NCI-H524 (cell line): Measurements from ENCODE around the gene KSR2.
"Not testable (repeated sequence)": the region's sequence is repeated elsewhere in the genome, so short reads cannot be mapped to it uniquely, and the experiment has no call there.

Source experiments
- DNase-seq, 2 experiments: peaks; one replicate each; lab custom pipeline; 2025; lab: John Stamatoyannopoulos, UW

Gene KSR2

DNA sequence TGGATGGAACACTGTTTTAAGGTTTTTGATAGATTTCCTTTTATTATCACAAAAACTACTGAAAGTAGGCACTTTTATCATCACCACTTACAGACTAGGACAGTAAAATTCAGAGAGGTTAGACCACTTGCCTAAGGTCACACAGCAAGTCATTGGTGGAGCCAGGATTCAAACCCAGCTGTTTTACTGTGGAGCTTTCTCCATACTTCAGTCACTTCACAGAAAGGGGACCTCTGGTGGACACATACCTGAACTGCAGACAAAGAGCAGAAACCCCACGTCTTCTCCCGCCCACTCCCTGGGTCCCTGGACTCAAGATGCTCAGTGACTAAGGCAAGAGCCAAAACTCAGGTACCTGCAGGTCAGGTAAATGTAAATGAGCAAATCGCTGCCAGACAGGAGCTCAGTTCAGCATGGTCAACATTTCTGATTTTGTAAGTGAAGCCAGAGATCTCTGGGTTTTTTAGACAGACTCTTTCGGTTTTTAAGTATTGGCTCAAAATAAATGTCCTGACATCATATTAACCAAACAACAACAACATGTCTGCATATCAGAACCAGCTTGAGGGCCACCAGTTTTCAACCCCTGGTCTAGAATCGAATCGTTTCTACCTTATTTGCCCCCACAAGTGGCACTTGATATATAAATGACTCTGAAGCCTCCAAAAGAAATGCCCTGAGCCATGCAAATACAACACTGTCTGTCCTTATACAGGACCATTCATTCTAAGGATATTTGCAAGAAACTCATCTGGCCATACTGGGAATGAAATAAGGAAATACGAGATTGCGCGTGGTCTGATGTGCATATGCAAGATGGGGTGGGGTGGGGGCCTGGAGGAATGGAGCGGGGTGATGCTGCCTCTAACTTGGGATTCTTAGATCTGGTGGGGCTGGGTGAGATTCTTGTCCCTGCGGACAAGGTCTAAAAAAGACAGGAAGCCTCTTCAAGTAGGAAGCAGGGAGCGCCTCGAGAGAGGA is 110.9 kb downstream of the KSR2 start:
- DNase-seq, result peak; percentile 15 to 37

DNA sequence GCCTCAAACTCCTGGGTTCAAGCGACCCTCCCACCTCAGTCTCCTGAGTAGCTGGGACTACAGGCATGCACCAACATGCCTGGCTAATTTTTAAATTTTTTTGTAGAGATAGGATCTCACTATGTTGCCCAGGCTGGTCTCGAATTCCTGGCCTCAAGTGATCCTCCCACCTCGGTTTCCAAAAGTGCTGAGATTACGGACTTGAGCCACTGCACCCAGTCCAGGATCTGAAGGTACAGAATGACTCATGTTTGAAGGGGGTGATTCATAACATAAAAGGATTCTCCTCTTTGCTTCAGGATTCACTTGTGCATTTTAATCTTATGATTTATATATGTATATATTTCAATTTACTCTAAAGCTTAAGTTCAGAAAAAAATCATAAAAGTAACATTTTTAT is 111.7 kb downstream of the KSR2 start:
- not testable (repeated sequence) for DNase-seq

DNA sequence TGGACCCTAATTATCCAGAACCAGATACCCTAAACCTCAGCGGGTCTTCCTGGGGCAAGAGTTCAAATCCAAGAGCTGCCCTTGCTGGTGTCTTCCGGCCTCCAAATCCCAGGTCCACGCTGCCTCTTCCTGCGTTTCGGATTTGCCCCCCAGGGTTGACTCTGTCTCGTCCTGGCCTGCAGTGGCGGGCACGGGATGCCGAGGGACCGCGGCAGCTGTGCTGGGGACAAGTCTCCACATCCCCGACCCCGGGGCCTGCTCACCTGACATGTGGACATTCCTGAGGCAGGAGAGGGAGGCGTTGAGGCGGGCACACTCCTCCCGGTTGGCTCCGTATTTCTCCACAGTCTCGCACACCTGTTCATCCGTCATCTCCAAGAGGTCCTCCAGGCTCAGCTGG is 113.6 kb downstream of the KSR2 start:
- no peak for DNase-seq

DNA sequence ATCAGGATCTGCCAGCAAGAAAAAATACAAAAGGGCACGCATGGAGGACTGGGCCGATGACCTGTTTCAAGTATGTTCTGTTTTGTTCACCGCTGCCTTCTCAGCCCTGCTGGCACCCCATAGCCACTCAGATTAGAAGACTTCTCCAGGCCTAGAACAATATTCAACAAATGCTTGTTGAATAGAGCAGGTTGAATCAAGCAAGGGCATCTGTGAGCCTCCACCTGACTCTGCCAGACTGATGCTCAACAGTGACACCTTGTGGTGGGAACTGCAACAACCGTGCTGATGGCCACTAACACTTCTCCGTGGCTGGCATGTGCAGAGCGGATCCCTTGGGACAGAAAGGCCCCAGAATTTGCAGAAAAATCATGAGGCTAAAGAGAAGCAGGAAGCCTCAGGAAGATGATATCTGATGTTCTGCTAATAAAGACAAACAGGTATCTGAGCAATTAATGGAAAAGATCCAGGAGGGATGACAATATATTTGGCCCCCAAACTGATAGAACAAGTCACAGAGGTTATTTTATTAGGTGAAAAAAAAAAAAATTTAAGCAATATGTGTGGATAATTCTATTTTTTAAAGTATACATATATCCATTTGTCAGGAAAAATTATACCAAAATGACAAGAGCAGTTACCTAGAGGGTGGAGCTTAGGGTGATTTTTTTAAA is 114.3 kb downstream of the KSR2 start:
- peak; percentile 32 to 76 for DNase-seq

DNA sequence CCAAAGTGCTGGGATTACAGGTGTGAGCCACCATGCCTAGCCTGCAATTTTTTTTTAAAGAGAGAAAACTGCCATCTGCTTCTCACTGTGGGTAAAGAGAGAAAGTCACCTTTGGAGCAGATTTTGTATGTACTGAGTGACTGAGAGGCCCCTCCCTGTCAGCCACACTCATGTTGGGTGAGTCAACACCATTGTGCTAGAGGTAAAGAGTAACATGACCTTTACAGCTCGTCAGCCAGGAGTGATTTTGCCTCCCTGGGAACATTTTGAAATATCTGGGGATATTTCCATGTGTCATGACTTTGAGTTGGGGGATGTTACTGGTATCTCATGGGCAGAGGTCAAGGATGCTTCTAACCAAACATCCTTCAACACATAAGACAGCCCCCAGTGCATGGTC is 115.2 kb downstream of the KSR2 start:
- no peak for DNase-seq

DNA sequence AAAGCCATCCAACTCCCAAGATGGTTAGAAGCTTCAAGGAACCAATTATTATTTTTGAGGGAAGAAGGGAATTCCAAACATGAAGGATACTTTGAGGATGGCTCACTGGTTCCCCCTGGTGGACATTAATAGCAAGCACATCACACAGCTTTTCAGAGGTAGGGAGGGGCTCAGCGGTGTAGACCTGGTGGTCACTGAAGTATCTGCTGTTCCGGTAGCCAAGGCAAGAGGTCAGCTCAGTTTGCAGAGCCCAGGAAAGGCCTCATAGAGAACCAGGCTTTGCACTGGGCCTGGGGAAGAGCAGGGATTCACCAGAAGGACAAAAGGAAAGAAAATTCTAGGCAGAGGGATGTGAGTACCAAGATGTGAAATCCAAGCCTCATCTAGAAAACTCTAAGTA is 118.7 kb downstream of the KSR2 start:
- DNase-seq, result peak; percentile 38 to 52

DNA sequence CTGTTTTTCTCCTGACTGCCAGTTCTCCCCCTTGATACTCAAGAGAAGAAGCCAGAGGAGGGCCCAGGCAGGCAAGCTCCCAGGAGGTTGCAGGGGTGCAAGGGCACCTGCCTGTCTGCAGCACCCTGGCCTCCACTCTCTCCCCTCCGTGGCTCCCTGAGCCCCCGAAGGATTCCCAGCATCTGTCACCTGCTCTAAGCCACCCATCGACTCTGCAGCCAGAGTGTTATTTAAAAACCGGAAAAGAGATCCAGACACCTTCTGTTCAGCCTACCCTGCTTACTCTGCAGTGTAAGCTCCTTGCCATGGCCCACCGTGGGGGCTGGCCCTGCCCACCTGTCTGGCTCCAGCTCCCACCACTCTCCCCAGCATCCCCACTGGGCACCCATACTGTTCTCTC is 121.4 kb downstream of the KSR2 start:
- DNase-seq, result peak; percentile 71 to 92

DNA sequence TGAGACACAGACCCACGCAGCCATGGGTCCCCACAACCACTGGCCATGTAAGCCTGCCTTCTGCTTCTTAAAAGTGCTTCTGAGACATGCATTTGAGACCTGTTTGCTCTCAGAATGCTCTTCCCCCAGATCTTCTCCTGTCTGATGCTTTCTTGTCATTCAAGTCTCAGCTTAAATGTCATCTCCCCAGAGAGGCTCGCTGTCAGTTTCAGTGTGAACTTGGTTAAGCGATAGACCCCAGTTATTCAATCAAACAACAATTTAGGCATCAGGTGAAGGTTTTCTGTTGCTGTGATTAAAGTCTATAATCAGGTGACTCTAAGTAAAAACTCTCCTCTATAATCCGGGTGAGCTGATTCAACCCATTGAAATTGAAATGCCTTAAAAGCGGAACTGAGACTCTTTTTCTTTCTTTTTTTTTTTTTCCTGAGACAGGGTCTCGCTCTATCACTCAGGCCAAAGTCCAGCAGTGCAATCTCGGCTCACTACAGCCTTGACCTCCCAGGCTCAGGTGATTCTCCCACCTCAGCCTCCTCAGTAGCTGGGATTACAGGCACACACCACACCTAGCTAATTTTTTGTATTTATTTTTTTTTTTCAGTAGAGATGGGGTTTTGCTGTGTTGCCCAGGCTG is 123.4 kb downstream of the KSR2 start:
- no peak for DNase-seq

DNA sequence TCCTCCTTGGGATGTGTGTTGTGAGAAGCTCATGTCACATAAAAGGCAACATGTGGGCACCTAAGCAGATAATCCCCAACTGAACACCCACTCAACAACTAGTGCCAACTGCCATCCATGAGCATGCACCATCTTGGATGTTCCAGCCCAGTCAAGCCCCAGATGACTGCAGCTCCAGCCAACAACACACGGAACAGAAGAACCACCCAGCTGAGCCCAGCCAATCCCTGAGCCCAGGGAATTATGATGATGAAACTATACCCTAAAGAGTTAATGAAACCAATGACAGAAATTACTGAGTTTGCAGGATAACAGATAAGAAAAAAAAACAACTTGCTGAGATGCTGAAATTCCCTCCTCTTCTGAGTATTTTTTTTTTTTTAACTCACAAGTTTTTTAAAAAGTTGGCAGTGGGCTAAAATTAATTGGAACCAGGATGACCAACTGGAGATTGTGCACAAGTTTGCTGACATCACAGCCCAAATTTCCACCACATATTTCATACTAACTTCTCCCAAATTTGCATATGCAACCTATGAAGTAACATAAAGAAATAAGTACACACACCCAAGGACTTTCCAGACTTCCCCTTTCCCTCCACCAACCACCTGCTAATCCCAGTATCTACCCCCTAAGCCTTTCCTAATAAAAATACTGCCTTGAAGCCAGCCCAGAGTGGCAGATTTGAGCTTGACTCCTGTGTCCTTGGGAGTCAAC is 124.5 kb downstream of the KSR2 start:
- DNase-seq, result peak; percentile 10 to 58

DNA sequence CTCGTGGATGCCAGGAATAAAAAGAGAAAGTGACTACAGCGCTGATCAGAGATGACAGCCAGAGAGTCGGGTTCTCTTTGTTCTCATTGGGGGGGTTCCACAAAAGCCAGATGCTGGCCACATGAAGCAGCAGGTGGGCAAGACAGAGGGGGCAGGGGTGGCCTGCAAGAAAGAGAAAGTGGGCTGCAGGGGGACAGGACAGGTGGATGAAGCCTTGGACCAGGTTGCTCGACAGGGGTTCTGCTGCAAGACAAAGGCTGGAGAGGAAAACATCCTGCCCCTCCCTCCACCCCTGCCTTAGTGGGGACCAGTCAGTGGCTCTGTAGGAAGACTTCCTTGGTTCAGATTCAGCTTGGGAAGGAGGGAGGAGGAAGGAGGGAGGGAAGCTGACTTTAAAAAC is 126.2 kb downstream of the KSR2 start:
- no peak for DNase-seq

DNA sequence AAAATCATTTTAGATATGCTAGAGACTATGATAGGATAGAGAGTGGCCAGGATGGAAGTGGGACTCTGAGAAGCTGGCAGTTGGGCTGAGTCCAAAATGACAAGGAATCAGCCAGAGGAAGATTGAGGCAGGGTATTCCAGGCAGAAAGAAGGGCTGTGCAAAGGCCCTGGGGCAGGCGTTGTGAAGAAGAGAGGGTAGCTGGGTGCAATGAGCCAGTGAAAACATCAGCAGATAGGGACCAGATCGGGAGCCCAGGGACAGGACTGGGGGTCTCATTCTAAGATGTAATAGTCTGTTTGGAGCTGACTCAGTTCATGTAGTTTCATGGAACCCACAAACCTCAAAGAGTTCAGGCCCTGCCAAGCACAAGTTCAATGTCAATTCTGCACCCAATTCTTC is 126.6 kb downstream of the KSR2 start:
- DNase-seq, result no peak

DNA sequence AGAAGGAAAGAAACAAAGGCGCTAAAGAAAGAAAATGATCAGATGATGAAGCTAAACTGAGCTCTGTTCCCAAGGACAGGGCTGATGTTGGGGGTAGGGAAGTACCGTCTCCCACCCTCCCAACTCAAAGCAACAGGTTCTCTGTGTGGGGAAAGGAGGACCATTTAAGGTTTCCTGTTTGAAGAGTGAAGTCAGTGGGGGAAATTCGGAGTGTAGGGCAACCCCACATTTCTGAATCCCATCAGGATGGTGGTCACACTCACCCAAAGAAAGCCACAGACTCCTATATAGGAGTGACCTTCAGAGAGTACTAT is 131.1 kb downstream of the KSR2 start:
- no peak for DNase-seq

DNA sequence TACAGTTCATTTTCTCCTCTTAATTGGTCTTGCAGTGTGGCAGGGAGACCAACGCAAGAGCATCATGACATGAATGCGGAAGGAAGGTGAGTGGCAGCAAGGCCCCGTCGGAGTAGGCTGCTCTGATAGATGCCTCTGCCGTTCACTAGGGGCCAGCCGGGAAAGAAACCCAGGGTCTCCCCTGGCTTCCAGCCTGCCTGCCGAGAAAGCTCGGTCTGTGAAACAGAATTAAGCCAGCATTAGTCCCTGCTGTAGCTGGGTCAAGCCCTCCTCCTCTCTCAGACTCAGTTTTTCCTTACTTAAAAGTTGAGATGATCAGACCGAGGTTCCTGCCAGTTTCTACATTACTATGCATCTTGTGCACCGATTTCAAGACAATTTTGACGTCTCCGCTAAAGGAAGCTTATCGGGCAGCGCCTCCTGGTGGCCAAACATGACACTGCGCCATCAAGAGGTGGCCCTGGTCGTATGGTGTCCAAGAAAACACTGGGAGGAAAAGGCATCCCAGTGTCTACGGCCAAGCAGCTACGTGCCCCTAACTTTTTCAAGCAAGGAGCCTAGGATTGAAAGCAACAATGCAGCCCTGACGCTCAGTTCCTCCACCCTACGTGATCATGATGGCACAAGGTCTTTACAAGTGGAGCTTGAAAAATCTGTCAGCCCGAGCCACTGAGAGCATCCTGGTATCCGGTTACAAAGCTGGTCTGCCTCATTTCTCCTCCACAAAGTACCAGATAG is 131.6 kb downstream of the KSR2 start:
- peak; percentile 46 to 83 for DNase-seq

DNA sequence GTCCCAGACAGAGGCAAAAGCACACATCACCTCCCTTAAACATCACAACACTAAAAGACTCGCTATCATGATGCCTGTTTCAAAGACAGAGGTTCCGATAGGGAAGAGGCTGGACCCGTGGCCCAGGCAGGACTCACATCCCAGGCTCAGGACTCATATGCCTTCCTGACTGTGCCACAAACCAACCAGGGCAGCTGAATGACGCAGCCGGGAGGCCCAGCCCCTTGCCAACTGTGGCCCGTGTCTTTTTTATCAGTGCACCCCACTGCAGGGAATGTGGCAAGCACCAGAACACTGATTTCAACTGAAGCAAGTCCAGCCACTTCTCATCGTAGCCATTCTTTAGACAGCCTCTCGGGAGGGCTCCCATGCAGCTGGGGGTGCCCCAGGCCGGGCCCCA is 132.3 kb downstream of the KSR2 start:
- DNase-seq, result no peak

DNA sequence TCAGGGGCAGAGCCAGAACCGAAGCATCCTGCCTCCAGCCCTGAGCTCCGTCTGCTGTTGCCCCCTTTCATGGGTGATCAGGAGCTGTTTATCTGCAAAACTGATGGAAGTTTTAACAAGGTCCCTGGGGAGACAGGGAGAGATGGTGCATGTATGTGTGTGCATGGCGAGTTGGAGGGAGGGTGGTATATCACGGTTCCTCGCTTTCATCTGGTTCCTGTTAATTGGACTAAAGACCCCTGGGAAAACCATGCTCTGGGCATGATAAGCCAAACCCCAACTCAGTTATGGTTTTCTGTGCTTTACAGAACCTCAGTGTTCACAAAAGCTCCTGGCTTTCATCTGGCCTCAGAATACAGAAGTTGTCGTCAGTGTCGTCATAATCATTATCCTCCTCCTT is 133.6 kb downstream of the KSR2 start:
- DNase-seq, result no peak

DNA sequence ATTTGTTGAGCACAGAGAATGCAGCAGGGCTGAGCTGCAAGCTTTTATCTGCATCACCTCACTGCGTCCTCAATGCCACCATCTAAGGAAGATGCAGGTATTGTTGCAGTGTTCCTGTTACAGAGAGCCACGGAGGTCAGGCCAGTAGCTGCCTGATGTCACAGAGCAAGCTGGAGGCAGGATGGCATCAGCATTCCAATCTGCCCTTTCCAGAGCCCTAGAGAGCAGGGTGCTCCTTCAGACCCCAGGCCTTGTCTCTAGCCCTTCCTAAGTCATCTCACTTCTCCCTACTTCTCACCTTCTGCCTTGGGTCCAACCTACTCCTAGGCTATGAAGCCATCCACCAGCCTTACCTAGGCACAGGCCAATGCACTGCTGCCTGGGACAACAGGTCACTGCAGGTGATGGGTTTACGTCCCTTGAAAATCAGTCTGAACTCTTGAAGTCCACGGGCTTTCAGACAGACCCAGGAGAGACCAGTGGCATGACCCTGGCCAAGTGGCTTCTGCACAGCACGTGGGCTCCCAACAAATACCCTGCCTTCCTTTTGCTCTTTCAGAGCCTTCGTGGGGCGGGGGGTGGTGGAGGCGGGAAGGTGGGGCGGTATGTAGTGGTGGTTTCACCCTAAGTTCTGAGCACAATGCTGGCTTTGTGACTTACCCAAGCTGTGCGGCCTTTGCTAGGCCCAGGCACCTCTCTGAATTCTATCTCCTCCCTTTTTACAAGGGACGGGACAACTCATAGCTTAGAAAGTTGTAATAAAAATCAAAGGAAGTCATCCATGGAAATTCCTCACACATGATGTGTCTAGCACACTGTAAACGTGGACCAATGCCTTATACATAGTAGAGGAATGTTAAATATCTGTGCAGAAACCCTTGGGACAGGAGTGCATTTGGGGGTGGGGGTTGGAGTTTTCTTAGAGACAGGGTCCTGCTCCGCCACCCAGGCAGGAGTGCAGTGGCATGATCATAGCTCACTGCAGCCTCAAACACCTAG is 136.0 kb downstream of the KSR2 start:
- DNase-seq, result no peak

DNA sequence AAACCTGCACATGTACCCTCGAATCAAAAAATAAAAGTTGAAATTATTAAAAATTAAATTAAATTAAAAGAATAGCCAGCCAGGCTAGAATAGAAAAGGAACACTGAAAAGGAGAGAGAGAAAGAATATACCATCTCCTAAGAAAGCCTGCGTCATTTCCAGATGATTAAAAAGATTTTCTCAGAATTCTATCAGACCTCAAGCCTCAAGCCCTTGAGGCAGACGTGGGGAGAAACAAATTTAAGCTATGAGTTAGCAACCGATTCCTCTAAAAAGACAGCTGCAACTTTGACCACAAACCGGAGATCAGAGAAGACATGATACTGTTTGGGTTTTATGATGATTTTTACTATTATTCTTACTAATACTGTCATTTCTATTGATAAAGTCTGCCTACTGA is 138.3 kb downstream of the KSR2 start:
- no peak for DNase-seq

DNA sequence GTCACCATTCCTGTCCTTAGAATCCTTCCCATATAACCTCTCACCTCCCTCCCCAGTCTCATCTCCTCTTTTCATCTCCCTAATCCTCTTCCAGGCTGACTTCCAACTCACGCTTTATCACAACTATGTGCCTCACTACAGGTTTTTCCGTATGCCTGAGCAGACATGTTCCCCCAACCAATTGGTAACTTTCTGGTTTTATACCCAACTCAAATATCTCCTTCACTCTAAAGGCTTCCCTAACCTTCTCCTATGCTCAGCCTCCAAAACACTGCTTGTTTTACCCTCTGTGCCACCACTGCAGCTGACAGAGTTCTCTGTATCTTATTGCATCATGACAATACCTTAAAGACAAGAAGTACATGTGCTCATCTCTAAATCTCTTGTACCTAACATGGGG is 139.7 kb downstream of the KSR2 start:
- DNase-seq, result no peak

DNA sequence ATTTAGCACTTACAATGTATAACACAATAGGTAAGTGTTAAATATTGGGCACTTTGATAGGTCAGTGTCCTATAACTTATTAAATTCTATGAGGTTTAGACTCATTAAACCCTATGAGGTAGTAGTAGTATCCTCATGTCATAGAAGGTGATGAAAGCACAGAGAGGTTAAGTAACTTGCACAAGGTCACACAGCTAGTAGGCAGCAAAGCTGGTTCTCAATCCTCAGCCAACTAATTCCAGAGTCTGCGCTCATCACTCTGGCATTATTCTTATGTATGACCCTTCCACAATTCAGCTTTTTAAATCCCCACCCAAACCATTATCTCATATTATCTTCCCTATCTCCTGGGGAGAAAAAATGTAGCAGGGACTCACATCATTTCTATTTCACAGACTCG is 141.1 kb downstream of the KSR2 start:
- no peak for DNase-seq

DNA sequence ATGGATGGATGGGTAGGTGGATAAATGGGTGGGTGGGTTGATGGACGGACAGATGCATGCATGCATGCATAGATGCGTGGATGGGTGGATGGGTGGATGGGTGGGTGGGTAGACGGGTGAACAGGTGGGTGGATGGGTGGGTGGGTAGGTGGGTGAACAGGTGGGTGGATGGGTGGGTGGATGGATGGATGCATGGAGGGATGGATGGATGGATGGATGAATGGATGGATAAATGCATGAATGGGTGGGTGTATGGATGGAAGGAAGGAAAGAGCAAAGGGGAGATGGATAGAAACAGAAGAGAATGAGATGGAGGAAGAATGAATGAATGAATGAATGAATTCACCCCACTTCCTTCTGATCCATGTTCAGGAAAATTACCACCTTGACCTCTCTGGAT is 143.0 kb downstream of the KSR2 start:
- DNase-seq, result no peak
